ENCODE data around the gene PSME3. TPM values are rescaled to one million over a fixed set of nuclear protein-coding genes. Genes with fewer than 3 reads are reported as not detected.

PSME3 gene
- total and polyA plus RNA-seq, 4 donors: 25.0 to 55.3 (median 39.8) TPM

- no peak overlapping the region for H3K9ac ChIP-seq (ENCODE audit: low read depth in 1 of 2, low read length in 2 of 2)
- peak overlapping the region; percentile 17 to 36 for H3K27ac ChIP-seq (ENCODE audit: low read depth in 1 of 2, low read length in 2 of 2)
- no peak for DNase-seq (ENCODE audit: low spot score)
- H3K4me3 ChIP-seq (ENCODE audit: low read depth in 1 of 3, low read length in 3 of 3): no peak overlapping the region
- no peak for TF ChIP-seq CTCF (IDR thresholded peaks at IDR 0.05; ENCODE audit: low read depth, low read length, missing input control)
- TF ChIP-seq SP1 (IDR thresholded peaks at IDR 0.05): peak; percentile 80
- TF ChIP-seq NR2F2 (IDR thresholded peaks at IDR 0.05): peak; percentile 29
- TF ChIP-seq EGR1 (IDR thresholded peaks at IDR 0.05; ENCODE audit: low read depth in 2 of 2): no peak
- TF ChIP-seq REST (IDR thresholded peaks at IDR 0.05): no peak
- peak; percentile 76 for TF ChIP-seq HNF4G (IDR thresholded peaks at IDR 0.05)
- TF ChIP-seq FOXA2 (IDR thresholded peaks at IDR 0.05): peak; percentile 58
- TF ChIP-seq YY1 (IDR thresholded peaks at IDR 0.05): peak; percentile 66
- TF ChIP-seq RXRA (IDR thresholded peaks at IDR 0.05): peak; percentile 92 to 97
- peak in 1 of 2 donors; percentile 78 for TF ChIP-seq JUND (IDR thresholded peaks at IDR 0.05)
- no peak for TF ChIP-seq TAF1 (conservative IDR thresholded peaks at IDR 0.05)
- TF ChIP-seq FOXA1 (IDR thresholded peaks at IDR 0.05): peak; percentile 12
- TF ChIP-seq HNF4A (conservative IDR thresholded peaks at IDR 0.05): peak; percentile 83 to 97
- peak; percentile 21 for TF ChIP-seq ZBTB33 (IDR thresholded peaks at IDR 0.05)
- TF ChIP-seq ATF3 (IDR thresholded peaks at IDR 0.05): peak; percentile 54
- no peak for TF ChIP-seq GABPA (IDR thresholded peaks at IDR 0.05 in 1 of 2, conservative IDR thresholded peaks at IDR 0.05 in 1 of 2)
- peak; percentile 48 to 70 for TF ChIP-seq RAD21 (IDR thresholded peaks at IDR 0.05)
- TF ChIP-seq MAX (IDR thresholded peaks at IDR 0.05): no peak
- WGBS: 46% methylated on average over 8 of the region's 8 CpGs
- peaks cover 0 to 17% (median 15%) of the 10 kb centered on the region in 4 donors for H3K4me1 ChIP-seq (ENCODE audit: control insufficient read depth in 4 of 4, insufficient read depth in 4 of 4, low read length in 3 of 4)
- peaks cover under 1 to 10% (median 5%) of the 10 kb centered on the region in 4 donors for H3K36me3 ChIP-seq (ENCODE audit: control insufficient read depth in 4 of 4, insufficient read depth in 3 of 4, low read depth in 1 of 4, low read length in 3 of 4)
- H3K9me3 ChIP-seq (ENCODE audit: control insufficient read depth in 4 of 4, low read length in 3 of 4): no peaks in the 10 kb centered on the region
- no peaks in the 10 kb centered on the region for H3K27me3 ChIP-seq (ENCODE audit: control insufficient read depth in 4 of 4, insufficient read depth in 4 of 4, low read length in 3 of 4)
Observed at GRCh38 chr17:42849451-42850181, 16.4 kb downstream of the PSME3 start.

All from liver (tissue), 9 donors.